ENCODE results near the gene CNNM4. TPM values are rescaled to one million over a fixed set of nuclear protein-coding genes. Genes with fewer than 3 reads are reported as not detected.

The CNNM4 gene
- polyA plus RNA-seq, 1 experiment, result 7.2 TPM

DNA sequence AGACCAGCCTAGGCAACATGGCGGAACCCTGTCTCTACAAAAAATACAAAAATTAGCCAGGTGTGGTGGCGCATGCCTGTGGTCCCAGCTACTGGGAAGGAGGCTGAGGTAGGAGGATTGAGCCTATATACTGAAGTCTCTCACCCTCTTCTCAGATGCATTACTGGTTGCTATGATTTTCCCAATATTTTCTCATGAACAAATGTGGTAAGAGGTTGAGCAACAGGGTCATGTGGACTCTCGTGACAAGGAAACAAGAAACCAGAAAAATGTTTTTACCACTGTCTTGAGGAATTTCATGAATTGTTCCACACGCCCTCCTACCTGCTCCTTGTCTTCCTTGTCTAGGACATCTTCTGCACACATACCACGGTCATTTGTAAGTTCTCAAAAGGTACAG is 33.3 kb upstream of the CNNM4 start:
- ChIA-PET POLR2A (no interaction called here), CTCF (no interaction called here)
- no peaks in the 10 kb centered on the region for H3K27me3 ChIP-seq (ENCODE audit: control insufficient read depth, insufficient read depth, low read length)
- H3K36me3 ChIP-seq (ENCODE audit: control insufficient read depth, insufficient read depth, low read length), result peaks cover 6% of the 10 kb centered on the region
- TF ChIP-seq, protein P1, sequence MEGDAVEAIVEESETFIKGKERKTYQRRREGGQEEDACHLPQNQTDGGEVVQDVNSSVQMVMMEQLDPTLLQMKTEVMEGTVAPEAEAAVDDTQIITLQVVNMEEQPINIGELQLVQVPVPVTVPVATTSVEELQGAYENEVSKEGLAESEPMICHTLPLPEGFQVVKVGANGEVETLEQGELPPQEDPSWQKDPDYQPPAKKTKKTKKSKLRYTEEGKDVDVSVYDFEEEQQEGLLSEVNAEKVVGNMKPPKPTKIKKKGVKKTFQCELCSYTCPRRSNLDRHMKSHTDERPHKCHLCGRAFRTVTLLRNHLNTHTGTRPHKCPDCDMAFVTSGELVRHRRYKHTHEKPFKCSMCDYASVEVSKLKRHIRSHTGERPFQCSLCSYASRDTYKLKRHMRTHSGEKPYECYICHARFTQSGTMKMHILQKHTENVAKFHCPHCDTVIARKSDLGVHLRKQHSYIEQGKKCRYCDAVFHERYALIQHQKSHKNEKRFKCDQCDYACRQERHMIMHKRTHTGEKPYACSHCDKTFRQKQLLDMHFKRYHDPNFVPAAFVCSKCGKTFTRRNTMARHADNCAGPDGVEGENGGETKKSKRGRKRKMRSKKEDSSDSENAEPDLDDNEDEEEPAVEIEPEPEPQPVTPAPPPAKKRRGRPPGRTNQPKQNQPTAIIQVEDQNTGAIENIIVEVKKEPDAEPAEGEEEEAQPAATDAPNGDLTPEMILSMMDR (IDR thresholded peaks at IDR 0.05; ENCODE audit: insufficient read depth, low read depth, low read length), result no peak
- peak; percentile 1 for DNase-seq (ENCODE audit: low read depth)
- no peak overlapping the region for H3K4me3 ChIP-seq (ENCODE audit: low read depth, low read length)

DNA sequence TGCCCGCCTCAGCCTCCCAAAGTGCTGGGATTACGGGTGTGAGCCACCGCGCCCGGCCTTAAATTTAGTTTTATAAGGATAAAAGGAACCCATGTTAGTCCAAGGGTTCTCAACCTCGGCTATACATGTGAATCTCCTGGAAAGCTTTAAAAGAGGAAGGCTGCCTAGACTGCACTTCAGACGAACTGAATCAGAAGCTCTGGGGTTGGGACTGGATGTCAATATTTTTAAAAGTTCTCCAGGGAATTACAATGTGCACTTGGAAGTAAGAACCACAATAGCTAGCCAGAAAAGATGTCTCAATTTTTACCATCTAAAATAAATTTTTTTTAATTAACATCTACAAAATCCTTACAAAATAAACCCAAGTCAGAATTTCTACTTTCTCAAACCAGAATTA is 31.0 kb upstream of the CNNM4 start:
- ChIA-PET CTCF (no interaction called here), POLR2A (no interaction called here)
- no peaks in the 10 kb centered on the region for H3K27me3 ChIP-seq (ENCODE audit: control insufficient read depth, insufficient read depth, low read length)
- no peak for DNase-seq (ENCODE audit: low read depth)
- TF ChIP-seq, protein P1 (IDR thresholded peaks at IDR 0.05; ENCODE audit: insufficient read depth, low read depth, low read length), result no peak
- H3K36me3 ChIP-seq (ENCODE audit: control insufficient read depth, insufficient read depth, low read length), result peaks cover 14% of the 10 kb centered on the region
- H3K4me3 ChIP-seq (ENCODE audit: low read depth, low read length), result no peak overlapping the region

DNA sequence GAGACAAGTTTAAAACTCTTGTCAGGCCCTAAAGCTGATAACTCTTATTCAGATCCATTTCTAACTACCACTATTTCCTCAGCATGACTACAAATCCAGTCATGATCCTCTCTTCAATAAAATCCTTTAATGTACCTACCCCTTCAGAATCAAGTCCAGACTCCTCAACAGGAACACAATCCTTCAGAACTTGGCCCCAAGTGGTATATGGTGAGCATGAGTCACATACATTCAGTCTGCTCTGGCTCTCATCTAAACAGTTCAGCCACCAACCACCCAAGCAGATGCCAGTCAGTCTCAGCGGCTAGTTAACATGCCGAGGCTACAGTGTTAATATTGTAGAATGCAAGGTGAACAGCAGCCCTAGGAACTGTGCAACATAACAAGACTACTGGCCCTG is 30.5 kb upstream of the CNNM4 start:
- no peaks in the 10 kb centered on the region for H3K27me3 ChIP-seq (ENCODE audit: control insufficient read depth, insufficient read depth, low read length)
- DNase-seq (ENCODE audit: low read depth), result no peak
- TF ChIP-seq, protein P1 (IDR thresholded peaks at IDR 0.05; ENCODE audit: insufficient read depth, low read depth, low read length), result no peak
- POLR2A ChIA-PET, result no interaction called here
- H3K36me3 ChIP-seq (ENCODE audit: control insufficient read depth, insufficient read depth, low read length), result peaks cover 14% of the 10 kb centered on the region
- CTCF ChIA-PET, result no interaction called here
- no peak overlapping the region for H3K4me3 ChIP-seq (ENCODE audit: low read depth, low read length)

DNA sequence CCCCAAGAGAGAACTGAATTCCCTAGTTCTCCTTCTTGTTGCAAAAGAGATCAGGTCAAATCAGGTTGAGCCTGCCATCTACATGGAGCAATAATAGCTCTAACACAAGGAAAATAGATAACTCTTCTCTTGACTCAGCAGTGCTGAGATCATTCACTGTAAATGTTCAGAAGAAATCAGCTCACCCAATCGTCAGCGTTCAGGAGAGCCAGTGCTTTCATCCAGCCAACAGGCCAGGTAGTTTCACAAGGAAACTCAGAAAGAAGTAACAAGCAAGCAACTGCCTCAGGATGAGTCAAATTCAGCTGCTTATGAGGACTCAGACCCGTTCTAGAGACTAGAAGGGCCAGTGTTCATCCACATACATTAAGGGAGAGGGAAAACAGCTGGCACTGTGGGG is 26.8 kb upstream of the CNNM4 start:
- H3K4me3 ChIP-seq (ENCODE audit: low read depth, low read length), result no peak overlapping the region
- ChIA-PET CTCF (interaction anchor here (0.6 to 0.8 kb wide), 2 partner anchors 66 to 166 kb away, joined by 3 read pairs; no protein-coding TSS in a partner anchor), POLR2A (no interaction called here)
- TF ChIP-seq, protein P1 (IDR thresholded peaks at IDR 0.05; ENCODE audit: insufficient read depth, low read depth, low read length), result no peak
- peaks cover 18% of the 10 kb centered on the region for H3K36me3 ChIP-seq (ENCODE audit: control insufficient read depth, insufficient read depth, low read length)
- H3K27me3 ChIP-seq (ENCODE audit: control insufficient read depth, insufficient read depth, low read length), result no peaks in the 10 kb centered on the region
- no peak for DNase-seq (ENCODE audit: low read depth)

DNA sequence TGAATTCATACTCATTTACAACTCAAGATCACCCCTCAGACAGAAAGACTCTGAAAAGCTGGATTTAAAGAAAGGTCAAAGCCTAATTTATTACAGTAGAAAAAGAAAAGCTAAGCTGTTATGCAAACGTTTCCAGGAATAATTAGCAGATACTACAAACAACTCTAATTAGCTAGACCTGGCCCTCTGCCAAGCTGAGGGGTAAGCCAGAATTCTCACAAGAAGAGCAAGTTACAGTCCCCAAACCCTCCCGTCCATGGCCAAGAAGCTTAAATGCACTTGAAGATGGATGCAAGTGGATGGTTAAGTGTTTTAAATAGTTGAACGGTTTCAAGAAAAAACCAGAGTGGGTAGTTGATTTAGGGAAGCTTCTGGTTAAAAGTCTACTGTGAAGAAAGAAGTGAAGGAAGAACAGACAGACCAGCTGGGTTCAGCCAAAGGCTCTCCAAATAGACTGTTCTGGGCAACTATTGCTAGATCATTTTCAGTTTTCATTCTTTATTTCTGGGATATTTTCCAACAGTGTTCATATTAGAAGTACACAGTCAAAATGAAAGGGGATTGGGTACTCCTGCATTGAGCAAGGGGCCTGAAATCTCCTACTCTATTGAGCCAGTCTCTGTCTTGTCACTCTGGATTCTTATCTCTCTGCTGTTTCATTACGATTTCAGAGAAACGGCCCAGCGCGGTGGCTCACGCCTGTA is 25.7 kb upstream of the CNNM4 start:
- ChIA-PET POLR2A (interaction anchor here (0.6 kb wide), 1 partner anchor 98 kb away, joined by 3 read pairs; no protein-coding TSS in a partner anchor), CTCF (interaction anchor here (1.3 kb wide), 1 partner anchor 26 kb away, joined by 3 read pairs; no protein-coding TSS in a partner anchor)
- Histone ChIP-seq H3K4me3 (ENCODE audit: low read depth, low read length) (no peak overlapping the region), H3K36me3 (ENCODE audit: control insufficient read depth, insufficient read depth, low read length) (peaks cover 18% of the 10 kb centered on the region), H3K27me3 (ENCODE audit: control insufficient read depth, insufficient read depth, low read length) (no peaks in the 10 kb centered on the region)
- DNase-seq (ENCODE audit: low read depth), result no peak
- TF ChIP-seq, protein P1 (IDR thresholded peaks at IDR 0.05; ENCODE audit: insufficient read depth, low read depth, low read length), result no peak

Measured in BJ (cell line).